SK-MEL-5 (cell line): ENCODE data around the gene ADAMTSL1. TPM values are rescaled to one million over a fixed set of nuclear protein-coding genes. Genes with fewer than 3 reads are reported as not detected.

Experiments
- DNase-seq: peaks from one replicate; pipeline ENCODE4 v3.0.0-alpha.2; 2016; ENCODE audit warnings: low read depth, low spot score
- in situ Hi-C: cut with HindIII; loops from 2 replicates; pipeline ENCODE4 v1.10.0; 2016; ENCODE audit warnings: low sequenced_read_pairs, high pct_unique_total_duplicates, low pct_unique_long_range_greater_than_20kb
- total RNA-seq: library from RNA; depleted of rRNA; stranded (reverse); fragments of >200 nt; shearing (Covaris generic); gene quantifications from 2 replicates; pipeline ENCODE4 v1.2.3, GENCODE V29; 2014

Gene ADAMTSL1
- total RNA-seq, 1 experiment from 2014 or later, result not detected

- no peak for DNase-seq
- in situ Hi-C loops, result no loop called here
These were observed 422.7 kb downstream of the ADAMTSL1 start for GRCh38 chr9:18896531-18897179.

- in situ Hi-C loops, result no loop called here
- no peak for DNase-seq
These were observed 429.5 kb downstream of the ADAMTSL1 start for GRCh38 chr9:18903450-18903849.

- no peak for DNase-seq
- in situ Hi-C loops, result no loop called here
These were observed 431.3 kb downstream of the ADAMTSL1 start for GRCh38 chr9:18905028-18905882.

GRCh38 chr9:18905883-18906629, 432.1 kb downstream of the ADAMTSL1 start:
- DNase-seq, result no peak
- in situ Hi-C loops, result no loop called here

GRCh38 chr9:18906656-18907395, 432.9 kb downstream of the ADAMTSL1 start:
- no peak for DNase-seq

GRCh38 chr9:18907927-18908625, 434.1 kb downstream of the ADAMTSL1 start:
- in situ Hi-C loops, result no loop called here
- DNase-seq, result no peak

More at GRCh38 chr9:18906656-18907395, 432.9 kb downstream of the ADAMTSL1 start:
- in situ Hi-C loops, result no loop called here

- DNase-seq, result no peak
- in situ Hi-C loops, result no loop called here
These were observed 435.4 kb downstream of the ADAMTSL1 start for GRCh38 chr9:18909140-18910018.

GRCh38 chr9:18910435-18910834, 436.5 kb downstream of the ADAMTSL1 start:
- in situ Hi-C loops, result no loop called here
- DNase-seq, result no peak

GRCh38 chr9:18910916-18911315, 437.0 kb downstream of the ADAMTSL1 start:
- no peak for DNase-seq
- in situ Hi-C loops, result no loop called here

GRCh38 chr9:18911714-18912342, 437.9 kb downstream of the ADAMTSL1 start:
- in situ Hi-C loops, result no loop called here
- no peak for DNase-seq

- no peak for DNase-seq
- in situ Hi-C loops, result no loop called here
These were observed 446.5 kb downstream of the ADAMTSL1 start for GRCh38 chr9:18920141-18921084.

GRCh38 chr9:18921366-18922075, 447.6 kb downstream of the ADAMTSL1 start:
- DNase-seq, result no peak
- in situ Hi-C loops, result no loop called here

- no peak for DNase-seq
- in situ Hi-C loops, result no loop called here
These were observed 448.4 kb downstream of the ADAMTSL1 start for GRCh38 chr9:18922161-18922885.

- DNase-seq, result no peak
- in situ Hi-C loops, result no loop called here
These were observed 449.2 kb downstream of the ADAMTSL1 start for GRCh38 chr9:18923167-18923566.
